ENCODE results near the gene TTC33.
"Not testable (repeated sequence)": the region's sequence is repeated elsewhere in the genome, so short reads cannot be mapped to it uniquely, and the experiment has no call there.

- TF ChIP-seq CTCF, POLR2A (IDR thresholded peaks at IDR 0.05): not testable (repeated sequence)
Observed at GRCh38 chr5:40563173-40563572, 192.6 kb downstream of the TTC33 start.

All from Peyer's patch (tissue), 4 donors.